ENCODE measurements around the gene SH3BP4. TPM values are rescaled to one million over a fixed set of nuclear protein-coding genes. Genes with fewer than 3 reads are reported as not detected.

SH3BP4 gene
- total RNA-seq, 1 donor from 2014 or later, result 29.9 TPM

- no peak for DNase-seq (ENCODE audit: low spot score)
Measured at GRCh38 chr2:234996069-234996940, 44.5 kb downstream of the SH3BP4 start.

GRCh38 chr2:234996941-234997270 is 45.1 kb downstream of the SH3BP4 start:
- no peak for DNase-seq (ENCODE audit: low spot score)

GRCh38 chr2:234997389-234997788 is 45.6 kb downstream of the SH3BP4 start:
- DNase-seq (ENCODE audit: low spot score), result no peak

- DNase-seq (ENCODE audit: low spot score), result no peak
Measured at GRCh38 chr2:234998404-234999211, 46.8 kb downstream of the SH3BP4 start.

GRCh38 chr2:234999740-235000425 is 48.1 kb downstream of the SH3BP4 start:
- DNase-seq (ENCODE audit: low spot score), result no peak

- no peak for DNase-seq (ENCODE audit: low spot score)
Measured at GRCh38 chr2:235000426-235001236, 48.8 kb downstream of the SH3BP4 start.

GRCh38 chr2:235001237-235002133 is 49.7 kb downstream of the SH3BP4 start:
- DNase-seq (ENCODE audit: low spot score), result no peak

- no peak for DNase-seq (ENCODE audit: low spot score)
Measured at GRCh38 chr2:235002198-235003095, 50.6 kb downstream of the SH3BP4 start.

GRCh38 chr2:235003096-235003775 is 51.4 kb downstream of the SH3BP4 start:
- no peak for DNase-seq (ENCODE audit: low spot score)

- no peak for DNase-seq (ENCODE audit: low spot score)
Measured at GRCh38 chr2:235004329-235004903, 52.6 kb downstream of the SH3BP4 start.

- no peak for DNase-seq (ENCODE audit: low spot score)
Measured at GRCh38 chr2:235005023-235005422, 53.2 kb downstream of the SH3BP4 start.

GRCh38 chr2:235005603-235006259 is 53.9 kb downstream of the SH3BP4 start:
- no peak for DNase-seq (ENCODE audit: low spot score)

- DNase-seq (ENCODE audit: low spot score), result no peak
Measured at GRCh38 chr2:235006461-235006860, 54.6 kb downstream of the SH3BP4 start.

GRCh38 chr2:235006986-235007385 is 55.2 kb downstream of the SH3BP4 start:
- DNase-seq (ENCODE audit: low spot score), result no peak

- DNase-seq (ENCODE audit: low spot score), result no peak
Measured at GRCh38 chr2:235007664-235008457, 56.0 kb downstream of the SH3BP4 start.

GRCh38 chr2:235008584-235009044 is 56.8 kb downstream of the SH3BP4 start:
- peak; percentile 60 for DNase-seq (ENCODE audit: low spot score)

- no peak for DNase-seq (ENCODE audit: low spot score)
Measured at GRCh38 chr2:235009081-235009480, 57.3 kb downstream of the SH3BP4 start.
